ENCODE results near the gene LRAT. TPM values are rescaled to one million over a fixed set of nuclear protein-coding genes. Genes with fewer than 3 reads are reported as not detected.
A peak's percentile ranks its signal among the peaks of the same experiment; 100 is the strongest.
"Not testable (repeated sequence)": the region's sequence is repeated elsewhere in the genome, so short reads cannot be mapped to it uniquely, and the experiment has no call there.

Gene LRAT
- not detected for total RNA-seq

- Mint-ChIP-seq H3K36me3 (ENCODE audit: low read depth) (peaks cover 4% of the 10 kb centered on the region), H3K4me1 (peaks cover 17% of the 10 kb centered on the region), H3K27me3 (peaks cover 67% of the 10 kb centered on the region), H3K9me3 (no peaks in the 10 kb centered on the region), H3K4me3 (peak within 1 kb of the TSS; percentile 75), H3K27ac (no peak within 1 kb of the TSS)
- peak; percentile 56 for DNase-seq
- ChIA-PET POLR2A (no interaction called here), CTCF (interaction anchor here (0.9 kb wide), 1 partner anchor 60 kb away, joined by 4 read pairs; no protein-coding TSS in a partner anchor)
Observed at GRCh38 chr4:154743683-154744340, at the start of gene LRAT. LRAT (plus strand) TSS chr4:154744000; CDS start chr4:154744327, 327 bp downstream.

- CTCF ChIA-PET, result interaction anchor here (0.9 kb wide), 1 partner anchor 20 kb away, joined by 3 read pairs; no protein-coding TSS in a partner anchor
- Mint-ChIP-seq H3K27ac (no peak overlapping the region), H3K4me1 (no peaks in the 10 kb centered on the region), H3K4me3 (no peak overlapping the region), H3K27me3 (peaks cover 10% of the 10 kb centered on the region), H3K9me3 (no peaks in the 10 kb centered on the region), H3K36me3 (ENCODE audit: low read depth) (no peaks in the 10 kb centered on the region)
- DNase-seq, result no peak
- POLR2A ChIA-PET, result interaction anchor here (0.7 kb wide), 1 partner anchor 8 kb away, joined by 3 read pairs; no protein-coding TSS in a partner anchor
Observed at GRCh38 chr4:154707877-154708276, 35.9 kb upstream of the LRAT start.

- no peak for DNase-seq
- no peak overlapping the region for H3K27ac Mint-ChIP-seq
- H3K9me3 Mint-ChIP-seq, result no peaks in the 10 kb centered on the region
- H3K4me3 Mint-ChIP-seq, result no peak overlapping the region
- peaks cover 13% of the 10 kb centered on the region for H3K27me3 Mint-ChIP-seq
- no peaks in the 10 kb centered on the region for H3K4me1 Mint-ChIP-seq
- no peaks in the 10 kb centered on the region for H3K36me3 Mint-ChIP-seq (ENCODE audit: low read depth)
- CTCF ChIA-PET, result no interaction called here
- POLR2A ChIA-PET, result no interaction called here
Observed at GRCh38 chr4:154709550-154709949, 34.2 kb upstream of the LRAT start.

- ChIA-PET POLR2A (no interaction called here), CTCF (no interaction called here)
- Mint-ChIP-seq H3K27me3 (peaks cover 28% of the 10 kb centered on the region), H3K36me3 (ENCODE audit: low read depth) (no peaks in the 10 kb centered on the region), H3K4me1 (no peaks in the 10 kb centered on the region), H3K4me3 (no peak overlapping the region), H3K27ac (no peak overlapping the region), H3K9me3 (no peaks in the 10 kb centered on the region)
- DNase-seq, result no peak
Observed at GRCh38 chr4:154711522-154711921, 32.3 kb upstream of the LRAT start.

- POLR2A ChIA-PET, result no interaction called here
- Mint-ChIP-seq H3K36me3 (ENCODE audit: low read depth) (no peaks in the 10 kb centered on the region), H3K9me3 (no peaks in the 10 kb centered on the region), H3K4me3 (no peak overlapping the region), H3K27me3 (peaks cover 31% of the 10 kb centered on the region), H3K27ac (no peak overlapping the region), H3K4me1 (peaks cover 13% of the 10 kb centered on the region)
- CTCF ChIA-PET, result no interaction called here
- no peak for DNase-seq
Observed at GRCh38 chr4:154714339-154715040, 29.3 kb upstream of the LRAT start.

GRCh38 chr4:154719087-154719486, 24.7 kb upstream of the LRAT start:
- no peak for DNase-seq
- no peaks in the 10 kb centered on the region for H3K9me3 Mint-ChIP-seq
- ChIA-PET POLR2A (interaction anchor here (1.3 kb wide), 1 partner anchor 171 kb away, joined by 3 read pairs; no protein-coding TSS in a partner anchor), CTCF (no interaction called here)
- peaks cover 24% of the 10 kb centered on the region for H3K4me1 Mint-ChIP-seq
- no peak overlapping the region for H3K4me3 Mint-ChIP-seq
- peaks cover 24% of the 10 kb centered on the region for H3K27me3 Mint-ChIP-seq
- no peaks in the 10 kb centered on the region for H3K36me3 Mint-ChIP-seq (ENCODE audit: low read depth)
- H3K27ac Mint-ChIP-seq, result peak overlapping the region; percentile 52

GRCh38 chr4:154720123-154720522, 23.7 kb upstream of the LRAT start:
- Mint-ChIP-seq H3K36me3 (ENCODE audit: low read depth) (no peaks in the 10 kb centered on the region), H3K4me3 (no peak overlapping the region), H3K9me3 (no peaks in the 10 kb centered on the region), H3K4me1 (peaks cover 24% of the 10 kb centered on the region), H3K27me3 (peaks cover 22% of the 10 kb centered on the region), H3K27ac (no peak overlapping the region)
- CTCF ChIA-PET, result no interaction called here
- DNase-seq, result no peak
- POLR2A ChIA-PET, result no interaction called here

- POLR2A ChIA-PET, result no interaction called here
- CTCF ChIA-PET, result interaction anchor here (0.6 kb wide), 1 partner anchor 353 kb away, joined by 3 read pairs; no protein-coding TSS in a partner anchor
- Mint-ChIP-seq H3K4me3 (no peak overlapping the region), H3K9me3 (no peaks in the 10 kb centered on the region), H3K36me3 (ENCODE audit: low read depth) (no peaks in the 10 kb centered on the region), H3K27ac (no peak overlapping the region), H3K4me1 (peaks cover 24% of the 10 kb centered on the region), H3K27me3 (peaks cover 18% of the 10 kb centered on the region)
- no peak for DNase-seq
Observed at GRCh38 chr4:154720618-154721267, 23.1 kb upstream of the LRAT start.

GRCh38 chr4:154722262-154722661, 21.5 kb upstream of the LRAT start:
- no peak for DNase-seq
- POLR2A ChIA-PET, result no interaction called here
- Mint-ChIP-seq H3K4me3 (no peak overlapping the region), H3K4me1 (peaks cover 24% of the 10 kb centered on the region), H3K36me3 (ENCODE audit: low read depth) (no peaks in the 10 kb centered on the region), H3K27me3 (peaks cover 12% of the 10 kb centered on the region), H3K9me3 (no peaks in the 10 kb centered on the region), H3K27ac (no peak overlapping the region)
- CTCF ChIA-PET, result no interaction called here

- CTCF ChIA-PET, result interaction anchor here (1.0 kb wide), 1 partner anchor 8 kb away, joined by 3 read pairs; no protein-coding TSS in a partner anchor
- H3K4me3 Mint-ChIP-seq; H3K36me3 Mint-ChIP-seq (ENCODE audit: low read depth); H3K9me3 Mint-ChIP-seq; DNase-seq; POLR2A ChIA-PET; H3K27ac Mint-ChIP-seq: not testable (repeated sequence)
- Mint-ChIP-seq H3K4me1 (peaks cover 20% of the 10 kb centered on the region), H3K27me3 (peaks cover 16% of the 10 kb centered on the region)
Observed at GRCh38 chr4:154723601-154724000, 20.2 kb upstream of the LRAT start.

- CTCF ChIA-PET, result no interaction called here
- Mint-ChIP-seq H3K27me3 (peaks cover 19% of the 10 kb centered on the region), H3K4me1 (no peaks in the 10 kb centered on the region), H3K27ac (no peak overlapping the region), H3K36me3 (ENCODE audit: low read depth) (no peaks in the 10 kb centered on the region), H3K9me3 (no peaks in the 10 kb centered on the region), H3K4me3 (no peak overlapping the region)
- POLR2A ChIA-PET, result no interaction called here
- no peak for DNase-seq
Observed at GRCh38 chr4:154727540-154727939, 16.3 kb upstream of the LRAT start.

GRCh38 chr4:154731756-154732155, 12.0 kb upstream of the LRAT start:
- H3K9me3 Mint-ChIP-seq, result no peaks in the 10 kb centered on the region
- no peaks in the 10 kb centered on the region for H3K36me3 Mint-ChIP-seq (ENCODE audit: low read depth)
- DNase-seq, result no peak
- no peaks in the 10 kb centered on the region for H3K4me1 Mint-ChIP-seq
- CTCF ChIA-PET, result interaction anchor here (1.1 kb wide), 1 partner anchor 8 kb away, joined by 3 read pairs; no protein-coding TSS in a partner anchor
- no peak overlapping the region for H3K27ac Mint-ChIP-seq
- H3K27me3 Mint-ChIP-seq, result peaks cover 23% of the 10 kb centered on the region
- POLR2A ChIA-PET, result no interaction called here
- no peak overlapping the region for H3K4me3 Mint-ChIP-seq

- Mint-ChIP-seq H3K27ac (no peak overlapping the region), H3K27me3 (peaks cover 18% of the 10 kb centered on the region), H3K4me1 (no peaks in the 10 kb centered on the region), H3K4me3 (no peak overlapping the region), H3K9me3 (no peaks in the 10 kb centered on the region), H3K36me3 (ENCODE audit: low read depth) (no peaks in the 10 kb centered on the region)
- no peak for DNase-seq
- ChIA-PET CTCF (no interaction called here), POLR2A (no interaction called here)
Observed at GRCh38 chr4:154732669-154733068, 11.1 kb upstream of the LRAT start.
